ENCODE measurements around the gene AGAP9.
"Not testable (repeated sequence)": the region's sequence is repeated elsewhere in the genome, so short reads cannot be mapped to it uniquely, and the experiment has no call there.

The AGAP9 gene

GRCh38 chr10:47457528-47457820, 66.0 kb downstream of the AGAP9 start:
- no peak for DNase-seq (ENCODE audit: low spot score)

GRCh38 chr10:47456794-47457527, 66.5 kb downstream of the AGAP9 start:
- DNase-seq (ENCODE audit: low spot score) = no peak

- no peak for DNase-seq (ENCODE audit: low spot score)
Measured at GRCh38 chr10:47456079-47456785, 67.2 kb downstream of the AGAP9 start.

- not testable (repeated sequence) for DNase-seq (ENCODE audit: low spot score)
Measured at GRCh38 chr10:47455350-47456078, 67.9 kb downstream of the AGAP9 start.

- DNase-seq (ENCODE audit: low spot score) = no peak
Measured at GRCh38 chr10:47454780-47455058, 68.7 kb downstream of the AGAP9 start.

- DNase-seq (ENCODE audit: low spot score) = no peak
Measured at GRCh38 chr10:47454008-47454779, 69.2 kb downstream of the AGAP9 start.

- no peak for DNase-seq (ENCODE audit: low spot score)
Measured at GRCh38 chr10:47453141-47454007, 70.1 kb downstream of the AGAP9 start.

GRCh38 chr10:47452495-47453140, 70.8 kb downstream of the AGAP9 start:
- no peak for DNase-seq (ENCODE audit: low spot score)

GRCh38 chr10:47451998-47452494, 71.4 kb downstream of the AGAP9 start:
- DNase-seq (ENCODE audit: low spot score) = no peak
